ENCODE results near the gene MEIS2. TPM values are rescaled to one million over a fixed set of nuclear protein-coding genes. Genes with fewer than 3 reads are reported as not detected.

The MEIS2 gene
- total RNA-seq, 1 donor: 17.7 TPM

DNA sequence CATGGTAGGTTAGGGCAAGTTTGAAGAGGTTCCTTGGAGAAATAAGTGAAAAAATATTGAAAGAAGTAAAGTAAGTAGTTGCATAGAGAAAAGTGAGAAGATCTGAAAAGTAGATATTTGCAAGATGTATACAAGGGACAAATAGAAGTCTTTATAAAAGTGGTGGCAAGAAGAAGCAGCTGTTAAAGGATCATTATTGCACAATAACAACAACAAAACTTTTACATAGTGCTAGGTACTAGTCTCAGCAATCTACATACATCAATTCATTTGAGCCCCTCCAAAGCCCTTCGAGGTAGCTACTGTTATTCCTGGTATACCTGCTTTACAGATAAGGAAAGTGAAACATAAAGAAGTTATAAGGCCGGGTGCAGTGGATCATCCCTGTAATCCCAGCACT, 239.6 kb downstream of the MEIS2 start:
- DNase-seq (ENCODE audit: insufficient read length, low spot score, missing footprints): no peak
- no peak for TF ChIP-seq CTCF (IDR thresholded peaks at IDR 0.05; ENCODE audit: extremely low read depth, low read depth, low read length)

DNA sequence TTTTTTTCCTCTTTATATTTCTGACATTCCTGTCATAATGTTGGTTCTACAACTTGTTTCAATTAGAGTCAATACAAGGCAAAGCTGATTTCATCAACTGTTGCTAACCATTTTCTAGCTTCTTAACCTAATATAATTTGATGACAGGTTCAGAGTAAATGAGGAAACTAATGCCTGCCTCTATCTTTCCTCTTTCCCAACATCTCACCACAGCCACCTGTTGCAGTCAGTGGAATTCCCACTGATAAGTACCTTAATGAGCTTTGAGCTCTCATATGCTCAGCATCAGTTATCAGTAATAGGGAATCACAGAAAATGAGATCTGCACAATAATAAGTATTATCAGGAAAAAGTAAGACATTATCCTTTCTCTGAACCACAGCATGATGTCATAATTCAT, 241.9 kb downstream of the MEIS2 start:
- no peaks in the 10 kb centered on the region for H3K9me3 ChIP-seq (ENCODE audit: low read depth, low read length)
- H3K27ac ChIP-seq (ENCODE audit: low read depth, low read length): no peak overlapping the region
- DNase-seq (ENCODE audit: insufficient read length, low spot score, missing footprints): no peak
- no peak overlapping the region for H3K4me2 ChIP-seq (ENCODE audit: insufficient read depth, low read length)
- H2AFZ ChIP-seq (ENCODE audit: low read length): no peak overlapping the region
- H3K4me1 ChIP-seq (ENCODE audit: insufficient read depth, low read length): no peaks in the 10 kb centered on the region
- no peak overlapping the region for H3K4me3 ChIP-seq (ENCODE audit: insufficient read depth, low read length)
- no peaks in the 10 kb centered on the region for H3K79me2 ChIP-seq (ENCODE audit: insufficient read depth, low read length)
- no peak for TF ChIP-seq CTCF (IDR thresholded peaks at IDR 0.05; ENCODE audit: extremely low read depth, low read depth, low read length)
- no peaks in the 10 kb centered on the region for H3K36me3 ChIP-seq (ENCODE audit: insufficient read depth, low read length)
- H3K27me3 ChIP-seq (ENCODE audit: insufficient read depth, low read length): no peaks in the 10 kb centered on the region
- H4K20me1 ChIP-seq (ENCODE audit: insufficient read depth, low read length): no peaks in the 10 kb centered on the region

More for the DNA sequence above, 239.6 kb downstream of the MEIS2 start:
- Histone ChIP-seq H3K27ac (ENCODE audit: low read depth, low read length) (no peak overlapping the region), H3K4me2 (ENCODE audit: insufficient read depth, low read length) (no peak overlapping the region), H4K20me1 (ENCODE audit: insufficient read depth, low read length) (no peaks in the 10 kb centered on the region), H2AFZ (ENCODE audit: low read length) (no peak overlapping the region), H3K4me1 (ENCODE audit: insufficient read depth, low read length) (no peaks in the 10 kb centered on the region), H3K79me2 (ENCODE audit: insufficient read depth, low read length) (no peaks in the 10 kb centered on the region), H3K9me3 (ENCODE audit: low read depth, low read length) (no peaks in the 10 kb centered on the region), H3K36me3 (ENCODE audit: insufficient read depth, low read length) (no peaks in the 10 kb centered on the region), H3K27me3 (ENCODE audit: insufficient read depth, low read length) (no peaks in the 10 kb centered on the region), H3K4me3 (ENCODE audit: insufficient read depth, low read length) (no peak overlapping the region)

GRCh38 chr15:36856339-36856973, 243.9 kb downstream of the MEIS2 start:
- H3K79me2 ChIP-seq (ENCODE audit: insufficient read depth, low read length): no peaks in the 10 kb centered on the region
- TF ChIP-seq CTCF (IDR thresholded peaks at IDR 0.05; ENCODE audit: extremely low read depth, low read depth, low read length): no peak
- H3K9me3 ChIP-seq (ENCODE audit: low read depth, low read length): no peaks in the 10 kb centered on the region
- H2AFZ ChIP-seq (ENCODE audit: low read length): no peak overlapping the region
- H3K4me2 ChIP-seq (ENCODE audit: insufficient read depth, low read length): no peak overlapping the region
- H3K27me3 ChIP-seq (ENCODE audit: insufficient read depth, low read length): no peaks in the 10 kb centered on the region
- no peak overlapping the region for H3K4me3 ChIP-seq (ENCODE audit: insufficient read depth, low read length)
- H4K20me1 ChIP-seq (ENCODE audit: insufficient read depth, low read length): no peaks in the 10 kb centered on the region
- H3K36me3 ChIP-seq (ENCODE audit: insufficient read depth, low read length): no peaks in the 10 kb centered on the region
- no peak overlapping the region for H3K27ac ChIP-seq (ENCODE audit: low read depth, low read length)
- DNase-seq (ENCODE audit: insufficient read length, low spot score, missing footprints): no peak
- H3K4me1 ChIP-seq (ENCODE audit: insufficient read depth, low read length): no peaks in the 10 kb centered on the region

DNA sequence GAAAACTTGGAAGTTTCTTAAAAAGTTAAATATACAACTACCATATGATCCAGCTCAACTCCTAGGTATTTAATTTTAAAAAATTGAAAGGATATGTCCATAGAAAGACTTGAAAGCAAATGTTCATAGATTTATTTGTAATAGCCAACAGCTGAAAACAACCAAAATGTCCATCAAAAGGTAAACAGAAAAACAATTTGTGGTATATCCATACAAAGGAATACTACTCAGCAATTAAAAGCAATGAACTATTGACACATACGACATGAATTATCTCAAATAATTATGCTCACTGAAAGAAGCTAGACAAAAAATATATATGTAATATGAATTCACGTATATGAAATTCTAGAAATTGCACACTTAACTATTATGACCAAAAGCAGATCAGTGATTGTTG, 249.5 kb downstream of the MEIS2 start:
- Histone ChIP-seq H3K4me2 (ENCODE audit: insufficient read depth, low read length) (no peak overlapping the region), H3K4me3 (ENCODE audit: insufficient read depth, low read length) (no peak overlapping the region), H4K20me1 (ENCODE audit: insufficient read depth, low read length) (no peaks in the 10 kb centered on the region), H3K27me3 (ENCODE audit: insufficient read depth, low read length) (no peaks in the 10 kb centered on the region), H3K4me1 (ENCODE audit: insufficient read depth, low read length) (no peaks in the 10 kb centered on the region), H3K36me3 (ENCODE audit: insufficient read depth, low read length) (no peaks in the 10 kb centered on the region), H3K9me3 (ENCODE audit: low read depth, low read length) (no peaks in the 10 kb centered on the region), H2AFZ (ENCODE audit: low read length) (no peak overlapping the region), H3K27ac (ENCODE audit: low read depth, low read length) (no peak overlapping the region), H3K79me2 (ENCODE audit: insufficient read depth, low read length) (no peaks in the 10 kb centered on the region)
- TF ChIP-seq CTCF (IDR thresholded peaks at IDR 0.05; ENCODE audit: extremely low read depth, low read depth, low read length): no peak
- DNase-seq (ENCODE audit: insufficient read length, low spot score, missing footprints): no peak
